T47D (cell line): ENCODE results near the gene SLC4A8.

Experiments
- DNase-seq, 2 experiments: peaks; one replicate each; pipeline versions ENCODE4 v3.0.0 to v3.0.0-alpha.2; 2011 to 2012; ENCODE audit warnings: low read depth in 1 of 2, low spot score in 1 of 2
- JUND ChIP-seq: IDR thresholded peaks from 2 replicates; pipeline ENCODE4 v1.6.1; 2012; ENCODE audit warnings: low read depth
- in situ Hi-C: cut with HindIII; loops from 2 replicates; pipeline ENCODE4 v1.10.0; 2016; ENCODE audit warnings: low sequenced_read_pairs, low pct_unique_long_range_greater_than_20kb

SLC4A8 gene

GRCh38 chr12:51517316-51517715, 92.7 kb downstream of the SLC4A8 start:
- no peak for TF ChIP-seq JUND
- in situ Hi-C loops = no loop called here
- no peak for DNase-seq

- in situ Hi-C loops = no loop called here
- DNase-seq = peak in 1 of 2 experiments; percentile 24
- no peak for TF ChIP-seq JUND
Measured at GRCh38 chr12:51517800-51518199, 93.2 kb downstream of the SLC4A8 start.

GRCh38 chr12:51519755-51520154, 95.1 kb downstream of the SLC4A8 start:
- DNase-seq = no peak
- TF ChIP-seq JUND = no peak
- in situ Hi-C loops = no loop called here

- in situ Hi-C loops = no loop called here
- no peak for TF ChIP-seq JUND
- DNase-seq = no peak
Measured at GRCh38 chr12:51520576-51521325, 96.1 kb downstream of the SLC4A8 start.

GRCh38 chr12:51521554-51522276, 97.1 kb downstream of the SLC4A8 start:
- peak; percentile 27 to 52 for DNase-seq
- in situ Hi-C loops = no loop called here
- no peak for TF ChIP-seq JUND

- TF ChIP-seq JUND = no peak
- DNase-seq = no peak
- in situ Hi-C loops = no loop called here
Measured at GRCh38 chr12:51522696-51523095, 98.1 kb downstream of the SLC4A8 start.

- in situ Hi-C loops = no loop called here
- DNase-seq = no peak
- TF ChIP-seq JUND = no peak
Measured at GRCh38 chr12:51524386-51524901, 99.8 kb downstream of the SLC4A8 start.

GRCh38 chr12:51525518-51525917, 100.9 kb downstream of the SLC4A8 start:
- in situ Hi-C loops = no loop called here
- no peak for DNase-seq
- TF ChIP-seq JUND = no peak

- in situ Hi-C loops = no loop called here
- TF ChIP-seq JUND = no peak
Measured at GRCh38 chr12:51527966-51528365, 103.3 kb downstream of the SLC4A8 start.

GRCh38 chr12:51528852-51529650, 104.4 kb downstream of the SLC4A8 start:
- TF ChIP-seq JUND = no peak
- in situ Hi-C loops = no loop called here
- peak in 1 of 2 experiments; percentile 58 for DNase-seq

More at GRCh38 chr12:51527966-51528365, 103.3 kb downstream of the SLC4A8 start:
- DNase-seq = no peak

GRCh38 chr12:51529651-51529970, 105.0 kb downstream of the SLC4A8 start:
- peak in 1 of 2 experiments; percentile 11 for DNase-seq
- no peak for TF ChIP-seq JUND
- in situ Hi-C loops = no loop called here

GRCh38 chr12:51530208-51530607, 105.6 kb downstream of the SLC4A8 start:
- in situ Hi-C loops = no loop called here
- no peak for TF ChIP-seq JUND
- DNase-seq = no peak

- DNase-seq = no peak
- in situ Hi-C loops = no loop called here
- TF ChIP-seq JUND = no peak
Measured at GRCh38 chr12:51531284-51531977, 106.8 kb downstream of the SLC4A8 start.
